ENCODE measurements around the gene LHX2. TPM values are rescaled to one million over a fixed set of nuclear protein-coding genes. Genes with fewer than 3 reads are reported as not detected.

The LHX2 gene
- total RNA-seq, 2 donors from 2014 or later = 0.38 TPM; not detected in 1

DNA sequence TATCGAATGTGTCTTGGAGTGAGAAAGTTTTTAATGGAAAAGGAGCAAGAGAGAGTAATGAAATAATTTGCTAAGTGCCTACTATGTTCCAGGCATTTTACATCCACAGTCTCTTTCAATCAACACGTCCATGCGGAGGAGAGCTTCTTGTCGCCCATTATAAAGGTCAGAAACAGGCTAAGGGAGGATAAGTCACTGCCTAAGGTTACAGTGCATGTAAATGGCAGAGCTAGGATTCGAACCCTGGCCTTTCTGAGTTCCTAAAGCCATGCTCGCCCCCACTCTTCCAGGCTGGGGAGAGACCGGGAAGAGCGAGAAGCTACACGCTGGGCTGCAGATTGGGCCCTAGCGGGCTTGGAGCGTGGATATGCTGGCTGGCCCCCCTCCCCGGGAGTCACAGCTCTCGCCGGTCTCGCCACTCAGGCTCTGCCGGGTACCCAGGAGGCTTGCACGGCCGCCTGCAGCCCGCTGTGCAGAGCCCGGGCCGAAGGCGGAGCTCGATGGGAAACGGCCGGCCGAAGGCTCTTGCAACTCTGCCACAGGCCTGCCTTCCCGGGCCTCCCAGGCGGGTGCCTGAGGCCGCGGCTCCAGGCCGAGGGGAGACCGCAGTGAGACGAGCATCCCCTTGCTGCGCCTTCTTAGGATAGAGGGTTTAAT, 775 bp upstream of the LHX2 start:
- peak; percentile 33 to 55 for ATAC-seq
- DNase-seq = no peak
- intact Hi-C loops (cut with DNase I) = no loop called here

DNA sequence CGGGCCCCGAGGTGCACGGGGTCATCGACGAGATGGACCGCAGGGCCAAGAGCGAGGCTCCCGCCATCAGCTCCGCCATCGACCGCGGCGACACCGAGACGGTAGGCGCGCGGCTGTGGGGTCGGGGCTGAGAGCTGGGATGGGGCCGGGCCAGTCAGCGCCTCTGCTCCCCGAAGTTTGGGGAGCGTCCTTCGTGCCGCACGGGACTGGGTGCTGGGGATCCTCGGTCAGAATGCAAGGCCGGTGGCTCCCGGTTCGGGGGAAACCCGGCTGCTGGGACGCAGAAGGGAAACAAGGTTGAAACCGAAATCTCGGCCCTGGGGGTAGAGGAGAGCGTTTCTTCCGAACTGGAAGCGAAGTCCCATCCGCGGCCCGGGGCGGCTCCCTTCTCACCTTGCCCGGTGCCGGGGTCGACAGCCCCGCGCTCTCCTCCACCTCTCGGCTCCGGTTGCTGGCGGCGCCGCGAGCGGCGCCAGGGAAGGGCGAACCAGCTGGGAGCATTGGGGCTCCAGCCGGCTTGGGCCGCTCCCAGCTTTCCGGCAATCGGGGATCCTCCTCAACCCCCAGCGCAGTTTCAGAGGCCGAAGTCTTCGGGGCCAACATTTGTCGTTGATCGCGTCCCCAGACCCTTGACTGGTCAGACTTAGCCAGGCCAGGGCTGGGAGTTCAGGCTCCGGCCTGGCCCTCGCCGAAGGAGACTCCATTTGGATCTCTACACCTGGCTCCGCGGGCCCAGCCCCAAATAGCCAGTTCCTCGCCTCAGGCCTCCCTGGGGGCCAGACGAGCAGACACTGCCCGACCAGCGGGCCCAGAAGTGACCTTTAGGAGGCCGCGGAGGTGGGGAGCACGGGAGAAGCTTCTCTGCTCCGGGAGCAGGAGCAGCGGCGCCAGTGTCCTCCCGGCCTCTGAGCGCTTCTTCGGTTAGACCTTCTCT, 1.1 kb downstream of the LHX2 start:
- DNase-seq (no peak), ATAC-seq (no peak)
- intact Hi-C loops (cut with DNase I) = no loop called here

- no peak for ATAC-seq
- DNase-seq = no peak
- intact Hi-C loops (cut with DNase I) = no loop called here
These were observed 2.0 kb downstream of the LHX2 start for GRCh38 chr9:124013309-124014210.

DNA sequence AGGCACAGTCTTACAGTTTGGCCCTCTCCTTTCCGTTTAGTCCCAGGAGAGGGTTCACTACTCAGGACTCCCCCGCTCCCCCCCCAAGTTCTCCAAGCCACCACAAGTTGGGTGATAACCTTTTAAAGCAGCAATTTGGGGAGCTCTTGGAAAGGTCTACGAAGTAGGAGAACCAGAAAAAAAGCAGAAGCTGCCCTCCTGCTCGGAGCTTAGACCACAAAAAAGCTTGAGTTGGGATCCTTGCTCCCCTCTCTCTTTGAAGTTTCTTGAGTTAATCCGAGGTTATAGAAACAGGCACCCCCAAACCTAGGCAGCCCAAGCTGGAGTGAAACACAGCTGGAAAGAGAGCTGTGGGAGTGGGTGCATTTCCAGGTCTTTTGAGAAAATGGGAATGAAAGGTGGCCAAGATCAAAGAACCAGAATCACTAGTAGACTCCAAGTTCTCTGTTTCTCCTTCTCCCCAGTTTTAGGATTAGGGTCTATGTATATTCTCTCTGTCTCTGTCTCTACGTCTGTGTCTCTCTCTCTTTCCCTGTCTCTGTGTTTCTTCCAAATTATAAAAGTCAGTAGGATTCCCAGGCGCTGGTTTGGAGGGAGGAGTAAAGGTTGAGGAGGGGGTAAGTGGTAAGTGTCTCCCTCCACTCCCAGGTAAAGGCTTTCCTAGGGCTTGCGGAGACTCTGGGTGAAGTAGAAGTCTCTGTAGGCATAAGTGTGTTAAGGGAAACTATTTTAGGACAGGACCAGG, 2.8 kb downstream of the LHX2 start:
- intact Hi-C loops (cut with DNase I) = no loop called here

GRCh38 chr9:124014956-124015660, 3.5 kb downstream of the LHX2 start:
- intact Hi-C loops (cut with DNase I) = no loop called here
- DNase-seq (no peak), ATAC-seq (no peak)

More for the DNA sequence above, 2.8 kb downstream of the LHX2 start:
- ATAC-seq (no peak), DNase-seq (no peak)

DNA sequence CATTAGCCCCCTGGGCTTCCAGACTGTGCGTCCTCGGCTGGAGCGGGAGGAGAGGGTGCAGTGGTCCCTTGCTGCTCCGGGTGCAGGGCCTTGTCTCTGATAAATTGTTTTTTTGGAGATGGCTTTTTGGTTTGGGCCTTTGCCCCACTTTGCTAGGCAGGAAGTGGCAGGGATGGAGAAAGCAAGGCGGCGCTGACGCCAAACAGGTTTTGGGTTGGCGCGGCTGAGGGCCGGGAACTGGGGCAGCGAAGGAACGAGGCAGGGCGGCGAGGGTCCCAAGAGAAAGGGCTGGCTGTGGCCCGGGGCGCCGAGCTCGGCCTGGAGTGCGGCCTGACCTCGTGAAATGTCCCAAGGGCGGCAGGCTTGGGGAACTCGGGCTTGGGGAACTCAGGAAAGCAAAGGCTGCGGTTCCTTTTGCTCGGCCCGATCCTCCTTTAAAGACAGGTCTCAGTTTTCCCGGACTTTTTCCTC, 4.1 kb downstream of the LHX2 start:
- intact Hi-C loops (cut with DNase I) = no loop called here
- DNase-seq (no peak), ATAC-seq (no peak)

DNA sequence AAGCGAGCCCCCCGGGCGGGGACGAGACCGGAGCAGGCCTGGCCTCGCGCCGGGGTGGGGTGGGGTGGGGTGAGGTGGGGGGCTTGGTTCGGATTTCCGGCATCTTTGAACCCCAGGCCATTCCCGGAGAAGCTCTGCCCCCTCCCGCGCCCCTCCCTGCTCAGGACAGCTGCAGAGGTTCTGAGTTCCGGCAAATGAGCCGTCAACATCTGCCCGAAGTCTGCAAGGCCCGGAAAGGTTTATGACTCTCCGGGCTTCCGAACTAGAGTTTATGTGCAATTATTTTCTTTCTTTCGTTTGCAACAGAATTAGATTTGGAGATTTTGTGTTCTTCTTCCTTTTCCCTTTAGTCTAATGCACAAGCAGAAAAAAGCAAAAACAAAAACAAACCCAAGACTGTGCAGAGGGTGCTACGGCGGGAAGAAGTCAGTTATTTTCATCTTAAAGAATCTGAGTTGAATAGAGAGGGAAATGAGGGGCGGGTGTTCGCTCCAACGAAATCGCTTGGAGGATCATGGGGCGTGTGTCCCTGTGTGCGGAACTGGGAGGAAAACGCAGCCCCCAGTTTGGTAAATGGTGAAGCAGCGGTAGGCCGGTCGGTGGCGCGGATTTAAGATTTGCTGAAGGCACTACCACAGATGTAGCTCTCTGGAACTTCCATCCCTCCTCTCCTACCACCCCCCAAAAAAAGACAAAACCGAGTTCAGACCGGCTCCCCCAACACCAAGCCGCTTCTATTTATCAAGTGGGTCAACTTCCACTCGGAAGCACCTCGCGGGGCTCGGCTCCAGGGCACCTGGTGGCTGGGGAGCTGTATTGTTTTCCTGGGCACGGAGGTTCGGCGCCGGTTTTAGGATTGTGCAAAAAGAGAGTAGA, 4.8 kb downstream of the LHX2 start:
- intact Hi-C loops (cut with DNase I) = no loop called here
- ATAC-seq = no peak
- DNase-seq = no peak

GRCh38 chr9:124017051-124017928, 5.7 kb downstream of the LHX2 start:
- intact Hi-C loops (cut with DNase I) = no loop called here
- DNase-seq = no peak
- ATAC-seq = no peak

- intact Hi-C loops (cut with DNase I) = no loop called here
- peak; percentile 29 to 36 for ATAC-seq
- DNase-seq = no peak
These were observed 6.6 kb downstream of the LHX2 start for GRCh38 chr9:124017929-124018729.

- no peak for DNase-seq
- intact Hi-C loops (cut with DNase I) = no loop called here
- no peak for ATAC-seq
These were observed 7.4 kb downstream of the LHX2 start for GRCh38 chr9:124018730-124019697.

DNA sequence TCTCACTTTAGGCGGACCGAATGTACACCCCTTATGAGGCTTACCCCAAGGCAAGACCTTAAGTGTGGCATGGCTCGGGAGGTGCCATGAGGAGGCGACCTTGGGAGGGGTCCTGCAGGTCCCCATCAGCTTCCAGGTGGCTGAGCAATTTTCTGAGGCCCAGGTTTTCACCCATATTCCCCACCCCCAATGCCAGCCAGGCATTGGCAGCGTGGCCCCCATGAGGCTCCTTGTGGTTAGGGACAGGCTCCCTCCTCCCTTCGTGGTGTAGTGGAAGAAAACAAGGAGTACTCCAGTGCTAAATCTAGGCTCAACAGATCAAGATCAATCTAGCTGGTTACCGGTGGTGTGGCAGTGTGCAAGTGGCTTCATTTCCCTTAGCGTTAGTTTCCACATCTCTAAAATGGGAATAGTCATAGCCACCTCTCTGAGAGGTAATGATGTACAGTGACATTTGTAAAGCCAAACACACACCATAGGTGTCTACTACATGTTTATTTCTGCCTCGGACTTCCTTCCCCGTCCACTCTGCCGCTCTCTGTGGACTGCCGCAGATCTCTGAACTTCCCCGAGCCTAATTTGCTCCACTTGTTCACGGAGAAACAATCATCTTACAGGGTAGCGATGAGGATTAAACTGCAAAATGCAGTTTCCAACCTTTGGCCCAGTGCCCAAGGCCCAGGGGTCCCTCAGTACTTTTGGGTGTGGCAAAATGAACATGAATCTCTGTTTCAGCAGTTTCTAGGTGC, 8.4 kb downstream of the LHX2 start:
- ATAC-seq = no peak
- intact Hi-C loops (cut with DNase I) = loop anchor here in 1 of 2 donors (10.0 kb wide), 1 partner anchor 465 kb away; no protein-coding TSS in a partner anchor
- no peak for DNase-seq

DNA sequence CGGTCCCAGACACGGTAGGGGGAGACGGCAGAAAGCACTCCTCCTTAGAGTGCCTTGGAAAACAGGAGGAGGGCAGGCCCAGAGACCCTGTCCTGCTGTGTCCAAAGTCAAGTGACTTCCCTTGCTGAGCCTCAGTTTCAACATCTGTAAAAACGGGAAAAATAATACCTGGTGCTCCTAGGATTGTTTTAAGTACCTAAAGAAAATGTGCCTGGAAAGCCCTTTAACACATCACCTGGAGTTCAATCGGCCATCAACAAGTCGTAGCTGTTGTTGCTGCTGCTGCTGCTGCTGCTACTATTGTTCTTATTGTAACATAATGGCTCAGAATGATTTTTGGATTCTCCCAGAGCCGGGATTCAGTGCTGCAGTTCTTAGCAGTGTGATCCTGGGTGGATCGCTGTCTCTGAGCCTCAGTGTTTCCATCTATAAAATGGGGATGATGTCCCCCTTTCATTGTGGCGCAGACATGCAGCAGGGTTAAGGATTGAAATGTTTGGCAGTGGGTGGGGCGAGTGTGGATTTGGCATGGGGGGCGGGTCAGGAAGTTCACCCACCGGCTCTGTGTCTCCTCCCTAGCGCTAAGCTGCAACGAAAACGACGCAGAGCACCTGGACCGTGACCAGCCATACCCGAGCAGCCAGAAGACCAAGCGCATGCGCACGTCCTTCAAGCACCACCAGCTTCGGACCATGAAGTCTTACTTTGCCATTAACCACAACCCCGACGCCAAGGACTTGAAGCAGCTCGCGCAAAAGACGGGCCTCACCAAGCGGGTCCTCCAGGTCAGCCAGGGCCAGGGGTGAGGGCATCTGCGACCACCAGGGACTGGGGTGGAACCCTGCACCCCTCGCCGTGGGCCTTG, 9.2 kb downstream of the LHX2 start:
- no peak for ATAC-seq
- intact Hi-C loops (cut with DNase I) = loop anchor here in 1 of 2 donors (10.0 kb wide), 1 partner anchor 466 kb away; no protein-coding TSS in a partner anchor
- no peak for DNase-seq
